NT2/D1 (cell line): ENCODE results near the gene CHST15.

Experiments used
- SUZ12 ChIP-seq: IDR thresholded peaks from 2 replicates; pipeline ENCODE4 v1.6.1; 2011; ENCODE audit not compliant: insufficient read length, insufficient read depth; ENCODE audit errors: extremely low read depth
- YY1 ChIP-seq: IDR thresholded peaks from 2 replicates; pipeline ENCODE4 v1.6.1; 2011; ENCODE audit not compliant: insufficient read length, insufficient read depth
- ZNF274 ChIP-seq: IDR thresholded peaks from 2 replicates; pipeline ENCODE4 v1.6.1; 2011; ENCODE audit warnings: mild to moderate bottlenecking, low read depth, low read length

- TF ChIP-seq ZNF274: no peak
- TF ChIP-seq SUZ12: no peak
- no peak for TF ChIP-seq YY1
These were observed 93.3 kb downstream of the CHST15 start for GRCh38 chr10:123999956-124000615.
